Uterus (tissue), 4 donors: ENCODE results near the gene TEX51. TPM values are rescaled to one million over a fixed set of nuclear protein-coding genes. Genes with fewer than 3 reads are reported as not detected.

Source experiments
- total RNA-seq, 4 donors: library from RNA; depleted of rRNA in 3 of 4; stranded (reverse); fragments of >200 nt in 3 of 4; gene quantifications; one replicate each; pipeline versions ENCODE4 v1.1.0 to v1.2.4, GENCODE V29; 2014 to 2023
- donor health status: DM: yes; HTN: yes; CAD: no.

Gene TEX51
- total RNA-seq, 4 donors from 2014 or later: not detected

Other genes with a start within 250 kb of the TEX51 start
- gene GYPC, start 242.7 kb upstream of the TEX51 start, total RNA-seq: 10 to 100 TPM; 35.1 to 75.0 (median 57.8) TPM
- gene BIN1, start 208.3 kb downstream of the TEX51 start, total RNA-seq: 100 to 1,000 TPM in 1 of 4 donors, 10 to 100 TPM in 3; 41.5 to 112 (median 57.8) TPM